ENCODE results near the gene TUBA1B.
A peak's percentile ranks its signal among the peaks of the same experiment; 100 is the strongest.

TUBA1B gene

DNA sequence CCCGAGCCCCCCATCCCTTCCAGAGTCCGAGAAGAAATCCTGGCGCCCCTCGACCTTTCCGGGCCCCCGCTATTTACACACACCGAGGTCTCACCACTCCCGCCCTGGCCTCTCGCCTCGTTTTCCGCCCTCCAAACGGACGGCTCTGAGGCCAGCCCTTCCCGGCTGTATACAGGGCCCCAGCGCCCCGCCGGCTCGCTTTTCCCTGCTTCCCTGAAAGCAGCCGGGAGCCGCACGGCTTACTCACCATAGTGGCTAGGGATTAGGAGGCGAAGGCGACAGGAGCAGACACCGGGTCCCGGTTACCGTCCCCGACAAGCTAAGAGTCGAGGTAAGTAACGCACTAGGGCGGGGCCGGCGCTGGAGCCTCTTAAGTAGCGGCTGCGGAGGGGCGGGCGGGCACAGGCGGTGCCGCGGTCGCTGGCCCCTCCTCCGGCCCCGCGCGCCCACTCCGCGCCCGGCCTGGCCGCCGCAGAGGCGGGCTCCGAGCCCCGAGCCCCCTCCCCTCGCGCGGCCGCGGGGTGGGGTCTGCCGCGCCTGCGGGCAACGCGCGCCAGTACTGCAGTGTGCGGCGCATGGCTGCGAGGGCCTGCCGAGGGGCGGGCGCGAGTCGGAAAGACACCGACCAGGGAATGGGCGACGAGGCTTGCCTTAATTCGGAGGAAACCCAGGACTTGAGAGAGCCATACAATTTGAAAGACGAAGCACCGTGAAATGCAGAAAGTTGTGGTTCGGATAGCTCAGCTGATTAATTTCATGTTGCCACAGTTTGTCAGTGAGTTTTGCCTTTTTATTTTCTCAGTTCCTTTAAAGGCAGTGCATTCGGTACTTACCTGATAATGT, at the start of gene TUBA1B:
Gene TUBA1B (minus strand): TSS at position 345 of the 843 bp plus-strand sequence. CDS start 95 bp downstream, at position 250.
- ChIA-PET POLR2A (interaction anchor here (0.6 to 5.1 kb wide), 58 partner anchors 9 to 449 kb away, joined by 3 to 134 read pairs (median 7); partner anchors contain the start of genes ARF3, DDX23, DHH and KANSL2), CTCF (interaction anchor here (0.5 to 4.7 kb wide), 28 partner anchors 8 to 430 kb away, joined by 3 to 50 read pairs (median 5); partner anchors contain the start of genes DHH, LMBR1L, RHEBL1 and TUBA1A)
- Histone ChIP-seq H3K9me3 (ENCODE audit: control insufficient read depth, insufficient read depth, low read depth, low read length) (no peaks in the 10 kb centered on the region), H3K27ac (ENCODE audit: extremely low read depth, low read depth, low read length) (peak within 1 kb of the TSS; percentile 99), H3K4me1 (ENCODE audit: control insufficient read depth, insufficient read depth, low read length) (peaks cover 11% of the 10 kb centered on the region), H3K36me3 (ENCODE audit: control insufficient read depth in 2 of 2, insufficient read depth in 1 of 2, low read length in 2 of 2) (peaks cover 0 to 40% of the 10 kb centered on the region in 2 experiments), H3K4me3 (ENCODE audit: low read depth, low read length) (peak within 1 kb of the TSS; percentile 95)
- TF ChIP-seq, protein P1, sequence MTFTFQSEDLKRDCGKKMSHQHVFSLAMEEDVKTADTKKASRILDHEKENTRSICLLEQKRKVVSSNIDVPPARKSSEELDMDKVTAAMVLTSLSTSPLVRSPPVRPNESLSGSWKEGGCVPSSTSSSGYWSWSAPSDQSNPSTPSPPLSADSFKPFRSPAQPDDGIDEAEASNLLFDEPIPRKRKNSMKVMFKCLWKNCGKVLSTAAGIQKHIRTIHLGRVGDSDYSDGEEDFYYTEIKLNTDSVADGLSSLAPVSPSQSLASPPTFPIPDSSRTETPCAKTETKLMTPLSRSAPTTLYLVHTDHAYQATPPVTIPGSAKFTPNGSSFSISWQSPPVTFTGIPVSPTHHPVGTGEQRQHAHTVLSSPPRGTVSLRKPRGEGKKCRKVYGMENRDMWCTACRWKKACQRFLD (tag by site-specific recombination; IDR thresholded peaks at IDR 0.05) = peak; percentile 67; the same call in 1 of the 2 replicates
- TF ChIP-seq ZNF555 (tag by site-specific recombination; conservative IDR thresholded peaks at IDR 0.05) (no peak), ZNF514 (tag by site-specific recombination; IDR thresholded peaks at IDR 0.05) (no peak), KLF8 (tag by site-specific recombination; IDR thresholded peaks at IDR 0.05) (peak; percentile 93), SP3 (tag by site-specific recombination; IDR thresholded peaks at IDR 0.05) (peak; percentile 56; the same call in 1 of the 2 replicates), ZSCAN30 (tag by site-specific recombination; IDR thresholded peaks at IDR 0.05) (0 out of 2 replicates have a peak, but pooled peaks have one; percentile 15), REPIN1 (tag by site-specific recombination; IDR thresholded peaks at IDR 0.05; ENCODE audit: low read depth) (peak; percentile 94), ZNF561 (tag by site-specific recombination; IDR thresholded peaks at IDR 0.05; ENCODE audit: borderline replicate concordance) (no peak; the same call in 1 of the 2 replicates), ZNF596 (tag by site-specific recombination; IDR thresholded peaks at IDR 0.05) (no peak), SP2 (tag by site-specific recombination; IDR thresholded peaks at IDR 0.05) (peak; percentile 38), ZNF791 (tag by site-specific recombination; IDR thresholded peaks at IDR 0.05) (no peak), ZNF157 (tag by site-specific recombination; IDR thresholded peaks at IDR 0.05) (no peak), TRIM28 (IDR thresholded peaks at IDR 0.05; ENCODE audit: borderline replicate concordance, low read length) (no peak), KLF17 (tag by site-specific recombination; IDR thresholded peaks at IDR 0.05) (peak; percentile 95), ZNF239 (tag by site-specific recombination; IDR thresholded peaks at IDR 0.05) (peak; percentile 80; the same call in 1 of the 2 replicates), FEZF1 (tag by site-specific recombination; IDR thresholded peaks at IDR 0.05) (no peak), ZNF768 (tag by site-specific recombination; IDR thresholded peaks at IDR 0.05) (peak; percentile 74; the same call in 1 of the 2 replicates), IKZF3 (tag by site-specific recombination; IDR thresholded peaks at IDR 0.05) (no peak; the same call in 1 of the 2 replicates), ZNF645 (tag by site-specific recombination; IDR thresholded peaks at IDR 0.05) (0 out of 2 replicates have a peak, but pooled peaks have one; percentile 17), GLIS2 (tag by site-specific recombination; IDR thresholded peaks at IDR 0.05) (no peak; the same call in 1 of the 2 replicates), ZNF707 (tag by site-specific recombination; IDR thresholded peaks at IDR 0.05) (no peak), ZNF248 (tag by site-specific recombination; IDR thresholded peaks at IDR 0.05) (no peak), ZNF473 (tag by site-specific recombination; IDR thresholded peaks at IDR 0.05) (no peak), ZNF549 (tag by site-specific recombination; IDR thresholded peaks at IDR 0.05) (no peak), ZNF114 (tag by site-specific recombination; IDR thresholded peaks at IDR 0.05) (no peak), ZNF184 (tag by site-specific recombination; IDR thresholded peaks at IDR 0.05) (0 out of 2 replicates have a peak, but pooled peaks have one; percentile 12), GFI1B (tag by site-specific recombination; IDR thresholded peaks at IDR 0.05) (no peak; the same call in 1 of the 2 replicates)
- TF ChIP-seq, protein P2, sequence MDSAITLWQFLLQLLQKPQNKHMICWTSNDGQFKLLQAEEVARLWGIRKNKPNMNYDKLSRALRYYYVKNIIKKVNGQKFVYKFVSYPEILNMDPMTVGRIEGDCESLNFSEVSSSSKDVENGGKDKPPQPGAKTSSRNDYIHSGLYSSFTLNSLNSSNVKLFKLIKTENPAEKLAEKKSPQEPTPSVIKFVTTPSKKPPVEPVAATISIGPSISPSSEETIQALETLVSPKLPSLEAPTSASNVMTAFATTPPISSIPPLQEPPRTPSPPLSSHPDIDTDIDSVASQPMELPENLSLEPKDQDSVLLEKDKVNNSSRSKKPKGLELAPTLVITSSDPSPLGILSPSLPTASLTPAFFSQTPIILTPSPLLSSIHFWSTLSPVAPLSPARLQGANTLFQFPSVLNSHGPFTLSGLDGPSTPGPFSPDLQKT (IDR thresholded peaks at IDR 0.05; ENCODE audit: borderline replicate concordance, low read depth, low read length) = no peak
- TF ChIP-seq, protein P3, sequence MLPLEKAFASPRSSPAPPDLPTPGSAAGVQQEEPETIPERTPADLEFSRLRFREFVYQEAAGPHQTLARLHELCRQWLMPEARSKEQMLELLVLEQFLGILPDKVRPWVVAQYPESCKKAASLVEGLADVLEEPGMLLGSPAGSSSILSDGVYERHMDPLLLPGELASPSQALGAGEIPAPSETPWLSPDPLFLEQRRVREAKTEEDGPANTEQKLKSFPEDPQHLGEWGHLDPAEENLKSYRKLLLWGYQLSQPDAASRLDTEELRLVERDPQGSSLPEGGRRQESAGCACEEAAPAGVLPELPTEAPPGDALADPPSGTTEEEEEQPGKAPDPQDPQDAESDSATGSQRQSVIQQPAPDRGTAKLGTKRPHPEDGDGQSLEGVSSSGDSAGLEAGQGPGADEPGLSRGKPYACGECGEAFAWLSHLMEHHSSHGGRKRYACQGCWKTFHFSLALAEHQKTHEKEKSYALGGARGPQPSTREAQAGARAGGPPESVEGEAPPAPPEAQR (tag by site-specific recombination; IDR thresholded peaks at IDR 0.05) = peak; percentile 84
- TF ChIP-seq, protein P4, sequence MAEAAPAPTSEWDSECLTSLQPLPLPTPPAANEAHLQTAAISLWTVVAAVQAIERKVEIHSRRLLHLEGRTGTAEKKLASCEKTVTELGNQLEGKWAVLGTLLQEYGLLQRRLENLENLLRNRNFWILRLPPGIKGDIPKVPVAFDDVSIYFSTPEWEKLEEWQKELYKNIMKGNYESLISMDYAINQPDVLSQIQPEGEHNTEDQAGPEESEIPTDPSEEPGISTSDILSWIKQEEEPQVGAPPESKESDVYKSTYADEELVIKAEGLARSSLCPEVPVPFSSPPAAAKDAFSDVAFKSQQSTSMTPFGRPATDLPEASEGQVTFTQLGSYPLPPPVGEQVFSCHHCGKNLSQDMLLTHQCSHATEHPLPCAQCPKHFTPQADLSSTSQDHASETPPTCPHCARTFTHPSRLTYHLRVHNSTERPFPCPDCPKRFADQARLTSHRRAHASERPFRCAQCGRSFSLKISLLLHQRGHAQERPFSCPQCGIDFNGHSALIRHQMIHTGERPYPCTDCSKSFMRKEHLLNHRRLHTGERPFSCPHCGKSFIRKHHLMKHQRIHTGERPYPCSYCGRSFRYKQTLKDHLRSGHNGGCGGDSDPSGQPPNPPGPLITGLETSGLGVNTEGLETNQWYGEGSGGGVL (tag by site-specific recombination; IDR thresholded peaks at IDR 0.05) = no peak
